HG03045 (cell line): ENCODE data around the gene HLF.

Source experiments
- ATAC-seq: cut with Tn5 transposase; IDR thresholded peaks from one replicate; pipeline ENCODE4 v1.9.1; 2021; ENCODE audit warnings: mild to moderate bottlenecking, moderate library complexity; ENCODE audit not compliant: unreplicated experiment

The HLF gene

GRCh38 chr17:55351226-55351625 lies 86.5 kb downstream of the HLF start:
- ATAC-seq = no peak

DNA sequence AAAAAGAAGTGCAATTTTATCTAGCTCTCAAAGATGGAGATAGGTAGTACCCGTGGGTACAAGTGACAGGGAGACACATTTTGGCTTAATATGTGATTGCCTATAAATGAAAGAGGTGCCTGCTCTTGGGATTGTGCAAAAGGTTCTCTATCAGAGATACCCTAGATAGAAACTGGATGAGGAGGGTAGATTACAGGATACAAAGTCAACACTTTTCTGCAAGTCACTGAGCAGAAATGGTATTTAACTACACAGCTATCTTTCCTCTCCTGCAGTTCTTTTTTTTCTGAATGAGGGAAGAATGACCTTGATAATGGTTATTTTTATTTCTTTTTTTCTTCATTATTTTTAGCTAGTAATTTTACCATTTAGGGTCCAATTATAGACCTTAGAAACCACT lies 89.2 kb downstream of the HLF start:
- no peak for ATAC-seq

DNA sequence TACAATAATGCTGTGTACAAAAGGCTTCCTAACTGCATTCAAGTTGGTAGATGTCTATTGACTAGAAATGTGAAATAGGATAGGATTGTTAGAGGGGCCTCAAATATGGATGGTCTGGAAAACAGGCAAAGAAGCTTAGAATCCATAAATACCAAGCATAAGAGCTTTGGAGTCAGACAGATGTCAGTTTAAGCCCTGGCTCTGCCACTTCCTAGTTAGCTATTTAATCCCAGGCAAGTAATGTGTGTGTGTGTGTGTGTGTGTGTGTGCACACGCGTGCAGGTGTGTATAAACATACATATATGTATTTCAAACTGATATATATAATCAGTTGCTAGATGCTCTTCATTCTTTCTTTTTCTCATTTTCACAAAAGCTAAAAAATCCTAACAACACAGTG lies 90.2 kb downstream of the HLF start:
- no peak for ATAC-seq

GRCh38 chr17:55356434-55357328 lies 91.9 kb downstream of the HLF start:
- peak; percentile 89 for ATAC-seq

DNA sequence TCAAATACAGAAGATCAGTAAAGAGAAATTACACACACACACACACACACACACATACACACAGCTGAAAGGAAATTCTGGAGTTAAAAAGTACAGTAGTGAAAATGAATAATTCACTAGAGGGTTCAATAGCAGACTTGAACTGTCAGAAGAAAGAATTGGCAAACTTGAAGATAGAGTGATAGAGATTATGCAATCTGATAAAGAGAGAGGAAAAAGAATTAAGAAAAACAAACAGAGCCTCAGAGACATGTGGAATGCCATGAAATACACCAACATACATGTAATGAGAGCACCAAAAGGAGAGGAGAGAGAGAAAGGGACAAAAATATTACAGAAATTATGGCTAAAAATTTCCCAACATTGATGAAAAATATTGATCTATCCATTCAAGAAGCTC lies 96.2 kb downstream of the HLF start:
- ATAC-seq = no peak

GRCh38 chr17:55363033-55363432 lies 98.3 kb downstream of the HLF start:
- ATAC-seq = no peak

DNA sequence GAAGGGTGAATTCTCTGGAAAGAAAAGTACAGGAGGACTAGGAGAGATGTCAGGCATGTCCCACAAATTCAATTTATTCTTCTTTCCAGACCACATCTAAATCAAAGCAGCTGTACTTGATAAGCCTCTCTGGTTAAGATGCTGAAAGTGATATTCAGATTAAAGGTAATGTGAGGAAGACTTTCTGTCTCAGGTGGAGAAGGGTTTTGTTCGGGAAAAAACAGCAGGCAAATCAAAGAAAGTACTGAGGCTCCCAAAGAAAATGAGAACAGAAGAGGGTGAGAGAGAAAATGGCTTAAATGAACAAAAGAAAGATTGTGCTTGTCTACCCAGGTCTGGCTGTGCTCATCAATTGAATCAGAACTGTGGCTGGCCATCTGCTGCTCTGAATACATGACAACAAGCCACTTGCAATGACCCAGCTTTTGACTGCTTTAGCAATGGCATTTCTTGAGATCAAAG lies 101.3 kb downstream of the HLF start:
- no peak for ATAC-seq

DNA sequence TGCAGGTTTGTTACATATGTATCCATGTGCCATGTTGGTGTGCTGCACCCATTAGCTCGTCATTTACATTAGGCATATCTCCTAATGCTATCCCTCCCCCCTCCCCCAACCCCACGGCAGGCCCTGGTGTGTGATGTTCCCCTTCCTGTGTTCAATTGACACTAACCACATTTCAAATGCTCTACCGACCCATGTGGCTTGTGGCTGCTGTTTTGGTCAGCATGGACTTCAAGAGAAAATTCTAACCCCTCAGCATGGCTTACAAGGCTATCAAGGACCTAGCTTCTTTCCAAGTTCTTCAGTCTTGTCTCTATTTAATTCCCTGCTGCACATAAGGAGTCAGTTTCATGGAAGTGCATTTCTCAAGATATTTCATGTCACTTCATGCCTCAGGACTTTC lies 103.9 kb downstream of the HLF start:
- no peak for ATAC-seq
